H1 (cell line): ENCODE data around the gene PTBP1. TPM values are rescaled to one million over a fixed set of nuclear protein-coding genes. Genes with fewer than 3 reads are reported as not detected.

Experiments
- CTCF ChIA-PET: fragments of 300-600 bp; sonication (Branson Sonifier 250); formaldehyde crosslinking; loops from one replicate; lab custom pipeline; 2021; ENCODE audit not compliant: partially characterized antibody; lab: Charles Lee
- POLR2A ChIA-PET: fragments of 300-600 bp; sonication (Branson Sonifier 250); formaldehyde crosslinking; loops from one replicate; lab custom pipeline; 2021; ENCODE audit warnings: inconsistent platforms; ENCODE audit not compliant: partially characterized antibody; lab: Charles Lee
- DNase-seq, 2 experiments: peaks; one replicate each; pipeline versions ENCODE4 v3.0.0 to v3.0.0-alpha.2; 2010 to 2022; ENCODE audit warnings: low spot score in 2 of 2, low read depth in 1 of 2, mixed read lengths in 1 of 2
- FAIRE-seq: peaks from 2 replicates; lab custom pipeline; 2011; peaks lifted over from hg19 to GRCh38; lab: Jason Lieb, UNC
- H2AFZ ChIP-seq: 2 replicates; pipeline ENCODE4 v1.8.1; 2012; ENCODE audit warnings: low read length, inconsistent platforms
- H2AK5ac ChIP-seq: 2 replicates; pipeline ENCODE4 v1.6.1; 2013; ENCODE audit warnings: low read depth, low read length
- H2BK120ac ChIP-seq: replicated peaks from 2 replicates; pipeline ENCODE3; 2013; ENCODE audit warnings: low read depth, low read length, inconsistent platforms
- H2BK12ac ChIP-seq: 2 replicates; pipeline ENCODE4 v1.6.1; 2013; ENCODE audit warnings: low read depth, low read length
- H2BK15ac ChIP-seq: 2 replicates; pipeline ENCODE4 v1.6.1; 2013; ENCODE audit warnings: low read length
- H2BK20ac ChIP-seq: 2 replicates; pipeline ENCODE4 v1.6.1; 2013; ENCODE audit warnings: low read length
- H2BK5ac ChIP-seq: 2 replicates; pipeline ENCODE4 v1.6.1; 2013; ENCODE audit warnings: low read depth, low read length
- H3K14ac ChIP-seq: 2 replicates; pipeline ENCODE4 v1.6.1; 2013; ENCODE audit warnings: inconsistent platforms; ENCODE audit not compliant: insufficient read length
- H3K18ac ChIP-seq: 2 replicates; pipeline ENCODE4 v1.6.1; 2013; ENCODE audit warnings: low read length; ENCODE audit errors: extremely low read depth
- H3K23ac ChIP-seq: 2 replicates; pipeline ENCODE4 v1.6.1; 2013; ENCODE audit warnings: inconsistent platforms; ENCODE audit not compliant: insufficient read length
- H3K23me2 ChIP-seq: 2 replicates; pipeline ENCODE4 v1.6.1; 2013; ENCODE audit warnings: low read depth, low read length
- H3K27ac ChIP-seq: 2 replicates; pipeline ENCODE4 v1.6.1; 2011; ENCODE audit warnings: low read depth, low read length, inconsistent platforms
- H3K27me3 ChIP-seq, 4 experiments: replicated peaks in 1 of 4; 1 replicate in 1 of 4; 2 replicates in 3 of 4; pipeline versions ENCODE4 v1.6.1 to v1.8.1; 2011 to 2013; ENCODE audit warnings: low read length in 3 of 4, mild to moderate bottlenecking in 3 of 4, inconsistent platforms in 2 of 4, mixed read lengths in 2 of 4, moderate library complexity in 1 of 4; ENCODE audit not compliant: control insufficient read depth in 3 of 4, insufficient read depth in 3 of 4; ENCODE audit errors: extremely low read depth in 1 of 4
- H3K36me3 ChIP-seq, 4 experiments: 2 replicates each; pipeline versions ENCODE4 v1.6.1 to v1.8.1; 2011 to 2013; ENCODE audit warnings: mild to moderate bottlenecking in 4 of 4, low read length in 3 of 4, moderate library complexity in 2 of 4, control low read depth in 1 of 4, inconsistent platforms in 1 of 4; ENCODE audit not compliant: insufficient read depth in 4 of 4, control insufficient read depth in 2 of 4
- H3K4ac ChIP-seq: replicated peaks from 2 replicates; pipeline ENCODE3; 2013; ENCODE audit warnings: low read length, low read depth, mixed read lengths, inconsistent platforms; ENCODE audit not compliant: insufficient read length
- H3K4me1 ChIP-seq, 4 experiments: replicated peaks in 1 of 4; 1 replicate in 1 of 4; 2 replicates in 3 of 4; pipeline versions ENCODE4 v1.6.1 to v1.8.1; 2011 to 2013; ENCODE audit warnings: low read length in 3 of 4, inconsistent platforms in 2 of 4, mixed read lengths in 1 of 4; ENCODE audit not compliant: insufficient read depth in 4 of 4, control insufficient read depth in 3 of 4
- H3K4me2 ChIP-seq, 2 experiments: 2 replicates each; pipeline versions ENCODE4 v1.6.1 to v1.8.1; 2011 to 2013; ENCODE audit warnings: low read depth in 2 of 2, low read length in 2 of 2, control low read depth in 1 of 2, inconsistent platforms in 1 of 2, mild to moderate bottlenecking in 1 of 2; ENCODE audit not compliant: insufficient read depth in 1 of 2
- H3K4me3 ChIP-seq, 4 experiments: fragments of 200-600, 300-600 bp in 1 of 4; sonication (generic), shearing (Covaris generic), sonication (Bioruptor Twin) in 1 of 4; 2 replicates each; pipeline versions ENCODE4 v1.5.1 to v1.8.1; 2011 to 2016; ENCODE audit warnings: low read length in 4 of 4, low read depth in 3 of 4, control low read depth in 2 of 4, inconsistent platforms in 2 of 4, mild to moderate bottlenecking in 2 of 4, mixed read lengths in 1 of 4, moderate library complexity in 1 of 4; ENCODE audit not compliant: insufficient read depth in 2 of 4; ENCODE audit errors: extremely low read depth in 1 of 4
- H3K56ac ChIP-seq: replicated peaks from 2 replicates; pipeline ENCODE3; 2013; ENCODE audit warnings: low read depth, mild to moderate bottlenecking, mixed read lengths, low read length, inconsistent platforms; ENCODE audit not compliant: insufficient read length
- H3K79me1 ChIP-seq: 2 replicates; pipeline ENCODE4 v1.6.1; 2013; ENCODE audit warnings: low read depth, low read length, control low read depth
- H3K79me2 ChIP-seq, 2 experiments: 2 replicates each; pipeline versions ENCODE4 v1.6.1 to v1.8.1; 2012 to 2013; ENCODE audit warnings: low read length in 2 of 2, mild to moderate bottlenecking in 2 of 2, inconsistent platforms in 1 of 2; ENCODE audit not compliant: insufficient read depth in 2 of 2, control insufficient read depth in 1 of 2
- H3K9ac ChIP-seq, 4 experiments: replicated peaks in 1 of 4; 1 replicate in 1 of 4; 2 replicates in 3 of 4; pipeline versions ENCODE4 v1.6.1 to v1.8.1; 2011 to 2013; ENCODE audit warnings: low read depth in 3 of 4, low read length in 3 of 4, control low read depth in 2 of 4, mild to moderate bottlenecking in 2 of 4, moderate library complexity in 2 of 4, inconsistent platforms in 1 of 4; ENCODE audit errors: extremely low read depth in 1 of 4
- H3K9me3 ChIP-seq, 2 experiments: 2 replicates each; pipeline versions ENCODE4 v1.6.1 to v1.8.1; 2012 to 2013; ENCODE audit warnings: mild to moderate bottlenecking in 2 of 2, moderate library complexity in 2 of 2, control low read depth in 1 of 2, inconsistent platforms in 1 of 2, low read depth in 1 of 2, low read length in 1 of 2, mixed read lengths in 1 of 2; ENCODE audit not compliant: insufficient read depth in 2 of 2
- H4K20me1 ChIP-seq, 2 experiments: replicated peaks in 1 of 2; 2 replicates each; pipeline versions ENCODE3 to v1.8.1; 2011 to 2013; ENCODE audit warnings: inconsistent platforms in 2 of 2, low read length in 2 of 2, mild to moderate bottlenecking in 1 of 2; ENCODE audit not compliant: insufficient read depth in 2 of 2, control insufficient read depth in 1 of 2
- H4K5ac ChIP-seq: 2 replicates; pipeline ENCODE4 v1.6.1; 2013; ENCODE audit warnings: low read length, low read depth, mixed read lengths, inconsistent platforms; ENCODE audit not compliant: insufficient read length
- H4K8ac ChIP-seq: 2 replicates; pipeline ENCODE4 v1.8.0; 2013; ENCODE audit warnings: mild to moderate bottlenecking, moderate library complexity, low read length, inconsistent platforms; ENCODE audit not compliant: insufficient read depth; ENCODE audit errors: extremely low read depth
- H4K91ac ChIP-seq: replicated peaks from 2 replicates; pipeline ENCODE3; 2013; ENCODE audit warnings: low read length, mixed read lengths, inconsistent platforms; ENCODE audit not compliant: insufficient read length
- ASH2L ChIP-seq: fragments of 200-600, 300-600 bp; sonication (generic); IDR thresholded peaks from one replicate; pipeline ENCODE4 v1.7.1; 2017; ENCODE audit warnings: low read length
- GTF2F1 ChIP-seq: IDR thresholded peaks from 2 replicates; pipeline ENCODE4 v1.6.1; 2012; ENCODE audit warnings: low read depth, low read length, improper control_type of control experiment, borderline replicate concordance
- KDM1A ChIP-seq: fragments of 200-600, 300-600 bp; sonication (generic); IDR thresholded peaks from 2 replicates; pipeline ENCODE4 v1.7.1; 2016; ENCODE audit warnings: mild to moderate bottlenecking, low read length, borderline replicate concordance
- NANOG ChIP-seq: IDR thresholded peaks from 2 replicates; pipeline ENCODE4 v1.6.1; 2011; ENCODE audit warnings: low read length, low read depth, mild to moderate bottlenecking, inconsistent platforms; ENCODE audit not compliant: insufficient read depth, poor library complexity, severe bottlenecking
- POU5F1 ChIP-seq: IDR thresholded peaks from 2 replicates; pipeline ENCODE4 v1.6.1; 2011; ENCODE audit warnings: low read depth, mild to moderate bottlenecking, low read length, moderate library complexity
- TBP ChIP-seq: IDR thresholded peaks from 2 replicates; pipeline ENCODE4 v1.6.1; 2011; ENCODE audit warnings: low read depth, low read length, improper control_type of control experiment
- TCF12 ChIP-seq: IDR thresholded peaks from 2 replicates; pipeline ENCODE4 v1.6.1; 2011; ENCODE audit warnings: low read depth, mild to moderate bottlenecking, low read length
- WGBS, 2 experiments: shearing (Covaris generic) in 1 of 2; methylation state at CpG; one replicate each; pipeline versions ENCODE4 v1.1.6 to v1.1.7; 2013 to 2015; ENCODE audit warnings: low lambda C conversion rate in 2 of 2, mixed read lengths in 2 of 2, inconsistent platforms in 1 of 2, low coverage in 1 of 2, missing lambda C conversion rate in 1 of 2; ENCODE audit not compliant: insufficient replicate concordance in 2 of 2, insufficient coverage in 1 of 2, insufficient read length in 1 of 2; ENCODE audit errors: extremely low coverage in 1 of 2, missing lambda C conversion rate in 1 of 2; 5-methylcytosine and 5-hydroxymethylcytosine counted together
- polyA plus RNA-seq, 7 experiments: library from polyadenylated mRNA; depleted of rRNA in 3 of 7; stranded (reverse) in 5 of 7; unstranded in 2 of 7; fragments of >200 nt in 5 of 7; fragments of 200-250 nt in 2 of 7; gene quantifications; 1 replicate in 5 of 7; 2 replicates in 1 of 7; 4 replicates in 1 of 7; pipeline versions ENCODE4 v1.2.1 to v1.2.3, GENCODE V29; 2011 to 2013; ENCODE audit warnings: missing spikeins in 2 of 7, mixed read lengths in 2 of 7
- total RNA-seq: library from RNA; stranded (reverse); fragmentation: NEBNext Ultra II Directional; extraction: Animal tissue kit (Norgen Biotek cat#: 25700); gene quantifications from 2 replicates; pipeline ENCODE4 v1.2.1, GENCODE V29; 2021

The PTBP1 gene
- total and polyA plus RNA-seq, 2 of the 8 experiments (the other 6 are each of a cell fraction or from before 2014, with no cell fraction given) = 528 to 888 TPM

GRCh38 chr19:825897-826644 lies 28.8 kb downstream of the PTBP1 start:
- H3K9ac ChIP-seq = no peak overlapping the region
- no peak overlapping the region for H3K23ac ChIP-seq
- no peak overlapping the region for H2BK15ac ChIP-seq
- H3K36me3 ChIP-seq = no peaks in the 10 kb centered on the region
- H2BK5ac ChIP-seq = no peak overlapping the region
- H3K79me2 ChIP-seq = no peaks in the 10 kb centered on the region
- no peak overlapping the region for H3K56ac ChIP-seq
- H4K91ac ChIP-seq = no peak overlapping the region
- no peak overlapping the region for H3K27ac ChIP-seq
- peaks cover 2% of the 10 kb centered on the region; the same call in 1 of the 2 replicates for H3K23me2 ChIP-seq
- no peak overlapping the region for H2AFZ ChIP-seq
- FAIRE-seq (no peak), DNase-seq (no peak)
- no peaks in the 10 kb centered on the region for H3K79me1 ChIP-seq
- no peak overlapping the region for H2BK20ac ChIP-seq
- ChIA-PET CTCF (interaction anchor here (0.6 to 1.8 kb wide), 8 partner anchors 12 to 157 kb away, joined by 3 to 6 read pairs (median 4); no protein-coding TSS in a partner anchor), POLR2A (interaction anchor here (1.1 to 12.0 kb wide), 9 partner anchors 9 to 201 kb away, joined by 4 to 277 read pairs (median 6); partner anchors contain the start of gene PTBP1)
- H3K4me3 ChIP-seq = no peak overlapping the region
- no peak overlapping the region for H3K4ac ChIP-seq
- no peak overlapping the region for H3K18ac ChIP-seq
- no peak overlapping the region for H2BK120ac ChIP-seq
- 97% methylated on average over 18 of the region's 19 CpGs; no CpG with 5 or more reads in 1 of the 2 experiments for WGBS, 2 experiments
- no peak overlapping the region for H3K4me2 ChIP-seq
- H2BK12ac ChIP-seq = no peak overlapping the region
- H2AK5ac ChIP-seq = no peak overlapping the region
- H3K9me3 ChIP-seq = no peaks in the 10 kb centered on the region
- H4K20me1 ChIP-seq = no peaks in the 10 kb centered on the region
- H4K8ac ChIP-seq = no peak overlapping the region; the same call in 1 of the 2 replicates
- H3K4me1 ChIP-seq = peaks cover 0 to 7% (median 5%) of the 10 kb centered on the region in 4 experiments; a peak in 5 of 7 replicates
- TF ChIP-seq TBP = no peak
- no peak for TF ChIP-seq POU5F1
- TF ChIP-seq KDM1A = peak; percentile 42; the same call in 1 of the 2 replicates
- TF ChIP-seq TCF12 = no peak
- no peak for TF ChIP-seq ASH2L
- no peak for TF ChIP-seq NANOG
- TF ChIP-seq GTF2F1 = no peak
- no peaks in the 10 kb centered on the region for H3K27me3 ChIP-seq
- H3K14ac ChIP-seq = no peak overlapping the region
- no peak overlapping the region for H4K5ac ChIP-seq
